ENCODE results near the gene KSR2. TPM values are rescaled to one million over a fixed set of nuclear protein-coding genes. Genes with fewer than 3 reads are reported as not detected.

The KSR2 gene
- total and polyA plus RNA-seq, 2 experiments from 2014 or later, result under 0.01 to 0.02 TPM

- DNase-seq (ENCODE audit: low read depth in 1 of 2, low spot score in 1 of 2), result peak in 1 of 2 donors; percentile 14
- Histone ChIP-seq H3K4me3 (no peak overlapping the region), H3K27ac (no peak overlapping the region), H3K4me1 (ENCODE audit: low read depth) (peaks cover 3% of the 10 kb centered on the region), H3K27me3 (no peaks in the 10 kb centered on the region), H3K9me3 (ENCODE audit: low read depth) (no peaks in the 10 kb centered on the region), H3K36me3 (no peaks in the 10 kb centered on the region)
- TF ChIP-seq CTCF (IDR thresholded peaks at IDR 0.05; ENCODE audit: low read depth, low read length), result no peak
Measured at GRCh38 chr12:117607778-117608177, 361.0 kb downstream of the KSR2 start.

GRCh38 chr12:117606945-117607344 is 361.8 kb downstream of the KSR2 start:
- H3K4me3 ChIP-seq, result no peak overlapping the region
- no peaks in the 10 kb centered on the region for H3K27me3 ChIP-seq
- H3K36me3 ChIP-seq, result no peaks in the 10 kb centered on the region
- no peak for TF ChIP-seq CTCF (IDR thresholded peaks at IDR 0.05; ENCODE audit: low read depth, low read length)
- H3K27ac ChIP-seq, result no peak overlapping the region
- peaks cover 3% of the 10 kb centered on the region for H3K4me1 ChIP-seq (ENCODE audit: low read depth)
- DNase-seq (ENCODE audit: low read depth in 1 of 2, low spot score in 1 of 2), result no peak
- H3K9me3 ChIP-seq (ENCODE audit: low read depth), result no peaks in the 10 kb centered on the region

- TF ChIP-seq CTCF (IDR thresholded peaks at IDR 0.05; ENCODE audit: low read depth, low read length), result no peak
- H3K36me3 ChIP-seq, result no peaks in the 10 kb centered on the region
- H3K4me1 ChIP-seq (ENCODE audit: low read depth), result peaks cover 3% of the 10 kb centered on the region
- DNase-seq (ENCODE audit: low read depth in 1 of 2, low spot score in 1 of 2), result no peak
- no peak overlapping the region for H3K27ac ChIP-seq
- no peaks in the 10 kb centered on the region for H3K9me3 ChIP-seq (ENCODE audit: low read depth)
- no peak overlapping the region for H3K4me3 ChIP-seq
- H3K27me3 ChIP-seq, result no peaks in the 10 kb centered on the region
Measured at GRCh38 chr12:117606024-117606423, 362.8 kb downstream of the KSR2 start.

- DNase-seq (ENCODE audit: low read depth in 1 of 2, low spot score in 1 of 2), result peak in 1 of 2 donors; percentile 24
- H3K36me3 ChIP-seq, result no peaks in the 10 kb centered on the region
- no peaks in the 10 kb centered on the region for H3K27me3 ChIP-seq
- H3K27ac ChIP-seq, result no peak overlapping the region
- no peak overlapping the region for H3K4me3 ChIP-seq
- peaks cover 3% of the 10 kb centered on the region for H3K4me1 ChIP-seq (ENCODE audit: low read depth)
- no peaks in the 10 kb centered on the region for H3K9me3 ChIP-seq (ENCODE audit: low read depth)
- no peak for TF ChIP-seq CTCF (IDR thresholded peaks at IDR 0.05; ENCODE audit: low read depth, low read length)
Measured at GRCh38 chr12:117603316-117604113, 365.3 kb downstream of the KSR2 start.

- no peak overlapping the region for H3K27ac ChIP-seq
- no peaks in the 10 kb centered on the region for H3K36me3 ChIP-seq
- no peaks in the 10 kb centered on the region for H3K4me1 ChIP-seq (ENCODE audit: low read depth)
- H3K27me3 ChIP-seq, result no peaks in the 10 kb centered on the region
- no peak for DNase-seq (ENCODE audit: low read depth in 1 of 2, low spot score in 1 of 2)
- no peak for TF ChIP-seq CTCF (IDR thresholded peaks at IDR 0.05; ENCODE audit: low read depth, low read length)
- H3K9me3 ChIP-seq (ENCODE audit: low read depth), result no peaks in the 10 kb centered on the region
- no peak overlapping the region for H3K4me3 ChIP-seq
Measured at GRCh38 chr12:117599849-117600248, 368.9 kb downstream of the KSR2 start.
